ENCODE results near the gene BLTP1.

- TF ChIP-seq CTCF (IDR thresholded peaks at IDR 0.05; ENCODE audit: insufficient read depth, low read length) (no peak), GABPA (IDR thresholded peaks at IDR 0.05; ENCODE audit: low read depth) (no peak), SPI1 (IDR thresholded peaks at IDR 0.05; ENCODE audit: borderline replicate concordance, low read depth) (no peak), REST (IDR thresholded peaks at IDR 0.05; ENCODE audit: insufficient replicate concordance, low read depth) (peak; percentile 85)
Measured at GRCh38 chr4:122142687-122143086, 9.4 kb upstream of the BLTP1 start.

Measured in HL-60 (cell line).